GM12864 (cell line): Measurements from ENCODE around the gene RAX.

ENCODE experiments used
- DNase-seq: peaks from one replicate; pipeline ENCODE4 v3.0.0-alpha.2; 2011; ENCODE audit warnings: low read depth
- H3K4me3 ChIP-seq: 2 replicates; pipeline ENCODE4 v1.5.1; 2011; ENCODE audit warnings: mild to moderate bottlenecking, low read depth, low read length, control low read depth
- CTCF ChIP-seq: IDR thresholded peaks from 2 replicates; pipeline ENCODE4 v1.5.1; 2011; ENCODE audit warnings: low read depth, mild to moderate bottlenecking, moderate library complexity, low read length, control low read depth, inconsistent platforms; ENCODE audit errors: missing control alignments

Gene RAX

DNA sequence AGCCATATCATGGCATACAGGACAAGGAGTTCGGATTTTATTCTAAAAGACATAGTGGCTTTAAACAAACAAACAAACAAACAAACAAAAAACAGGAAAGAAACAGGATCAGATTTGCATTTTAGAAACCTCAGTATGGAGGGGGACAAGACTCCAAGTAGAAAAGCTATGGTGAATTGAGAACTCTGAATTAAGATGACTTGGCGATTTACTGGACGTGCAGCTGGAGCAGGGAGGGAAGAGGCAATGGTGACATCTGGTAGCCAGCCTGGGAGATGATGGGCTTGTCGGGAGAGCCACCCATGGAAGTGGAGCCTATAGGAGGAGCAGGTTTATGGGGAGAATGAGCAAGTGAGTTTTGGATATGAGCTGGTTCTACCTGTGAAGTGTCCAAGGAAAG, 32.0 kb upstream of the RAX start:
- no peak for TF ChIP-seq CTCF
- H3K4me3 ChIP-seq: no peak overlapping the region
- no peak for DNase-seq

DNA sequence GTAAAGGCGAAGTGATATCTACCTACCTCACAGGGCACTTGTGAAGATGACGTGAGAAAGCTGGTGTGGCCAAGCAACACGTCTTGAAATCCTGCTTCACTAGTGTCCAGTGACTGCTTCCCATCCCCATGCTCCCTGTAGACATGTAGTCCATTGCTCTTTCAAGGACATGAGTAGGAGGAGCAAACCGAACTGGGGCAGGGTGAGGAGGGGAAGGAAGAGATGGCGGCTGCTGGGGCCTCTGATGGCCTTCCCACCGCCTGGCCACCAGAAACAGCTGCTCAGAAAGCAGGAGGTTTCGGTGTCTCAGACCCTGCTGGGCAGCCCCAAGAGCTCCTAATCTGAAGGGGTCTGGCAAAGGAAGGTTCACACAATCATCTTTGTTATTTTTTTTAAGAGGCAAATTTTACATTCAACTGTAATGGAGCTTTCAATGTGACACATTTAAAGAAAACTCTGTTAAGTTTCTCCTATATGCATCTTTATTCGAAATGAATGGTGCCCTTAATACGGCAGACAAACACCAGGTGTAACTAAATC, 30.5 kb upstream of the RAX start:
- H3K4me3 ChIP-seq: no peak overlapping the region
- TF ChIP-seq CTCF: no peak
- no peak for DNase-seq

- no peak for TF ChIP-seq CTCF
- no peak for DNase-seq
These were observed 29.8 kb upstream of the RAX start for GRCh38 chr18:59303006-59303405.

DNA sequence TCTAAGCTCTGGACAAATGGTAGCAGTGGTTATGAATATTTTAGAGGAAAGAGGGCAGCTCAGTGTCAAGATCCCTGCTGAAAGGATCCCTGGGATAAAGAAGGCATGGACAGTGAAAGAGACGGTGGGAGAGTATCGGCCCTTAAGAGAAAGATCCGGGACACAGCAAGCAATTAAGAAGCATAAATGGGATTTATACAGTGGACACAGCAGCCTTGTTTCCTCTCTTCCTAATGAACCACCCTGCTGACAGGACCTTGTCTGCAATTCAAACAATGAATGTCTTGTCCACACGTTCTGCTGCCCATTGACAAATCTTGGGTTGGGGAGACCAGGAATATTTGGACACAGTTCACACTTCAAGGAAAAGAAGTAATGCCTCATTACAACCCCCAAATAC, 28.7 kb upstream of the RAX start:
- no peak overlapping the region for H3K4me3 ChIP-seq
- no peak for DNase-seq
- no peak for TF ChIP-seq CTCF

More at GRCh38 chr18:59303006-59303405, 29.8 kb upstream of the RAX start:
- no peak overlapping the region for H3K4me3 ChIP-seq

DNA sequence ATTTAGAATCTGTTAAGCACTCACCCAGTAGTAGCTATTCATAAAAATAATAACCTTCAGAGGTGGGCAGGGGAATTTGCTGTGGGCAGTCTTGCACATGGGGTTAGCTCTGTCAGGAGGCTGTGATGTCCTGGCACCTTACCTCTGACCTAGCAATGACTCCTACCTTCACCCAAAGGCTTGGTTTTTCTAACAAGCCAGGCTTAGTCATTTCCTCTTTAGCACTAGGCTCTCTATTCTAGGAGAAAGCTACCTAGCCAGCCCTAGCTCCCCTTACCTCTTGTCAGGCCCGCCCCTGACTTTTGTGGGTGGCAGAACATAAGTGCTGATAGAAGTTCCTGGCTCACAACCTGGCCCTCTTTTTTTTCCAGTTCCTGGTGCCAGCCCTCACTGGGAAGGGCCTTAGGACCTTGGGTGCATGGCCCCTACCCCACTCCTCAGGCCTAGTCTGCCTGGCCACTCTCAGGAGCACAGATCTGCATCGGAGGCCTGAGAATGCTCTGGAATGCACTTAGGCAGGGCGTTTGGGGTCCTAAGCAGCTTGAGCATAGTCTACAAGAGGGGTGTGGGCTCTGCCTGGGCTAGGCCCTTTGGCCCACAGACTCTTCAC, 27.5 kb upstream of the RAX start:
- no peak for TF ChIP-seq CTCF
- H3K4me3 ChIP-seq: no peak overlapping the region
- no peak for DNase-seq

DNA sequence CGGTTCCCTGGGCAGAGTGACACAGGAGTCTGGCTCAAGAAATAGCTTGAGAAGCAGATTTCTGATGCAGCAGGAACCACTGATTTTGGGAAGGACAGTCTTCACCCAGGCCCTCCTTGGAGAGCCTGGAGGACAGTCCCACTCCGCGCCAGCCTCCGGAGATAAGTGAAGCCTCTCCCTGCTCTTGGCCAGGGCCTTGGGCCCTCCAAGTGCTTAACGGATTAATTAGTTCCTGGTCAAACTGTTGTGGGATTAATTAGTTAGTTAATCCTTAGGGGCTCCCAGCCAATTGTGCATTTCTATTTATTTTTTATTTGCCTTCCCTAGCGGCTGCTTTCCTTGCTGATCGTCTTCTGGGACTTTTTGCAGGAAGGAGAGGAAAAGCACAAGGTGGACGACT, 25.6 kb upstream of the RAX start:
- TF ChIP-seq CTCF: no peak
- no peak overlapping the region for H3K4me3 ChIP-seq
- no peak for DNase-seq

GRCh38 chr18:59293317-59293716, 20.1 kb upstream of the RAX start:
- TF ChIP-seq CTCF: no peak
- no peak overlapping the region for H3K4me3 ChIP-seq

More at GRCh38 chr18:59293317-59293716, 20.1 kb upstream of the RAX start:
- DNase-seq: no peak
